Hepatocyte (in vitro differentiated cells): Measurements from ENCODE around the gene LPP. TPM values are rescaled to one million over a fixed set of nuclear protein-coding genes. Genes with fewer than 3 reads are reported as not detected.

ENCODE experiments used
- DNase-seq: peaks from one replicate; pipeline ENCODE4 v3.0.0-alpha.2; 2016; ENCODE audit warnings: low spot score
- H2AFZ ChIP-seq: fragments of 200-600 bp; sonication (generic); 2 replicates; pipeline ENCODE4 v1.6.0; 2016; ENCODE audit warnings: antibody characterized with exemption, mild to moderate bottlenecking
- H3K27ac ChIP-seq: fragments of 200-600 bp; sonication (generic); 2 replicates; pipeline ENCODE4 v1.5.1; 2016; ENCODE audit warnings: mild to moderate bottlenecking
- H3K27me3 ChIP-seq: fragments of 200-600 bp; sonication (generic); 2 replicates; pipeline ENCODE4 v1.6.1; 2016
- H3K36me3 ChIP-seq: fragments of 200-600 bp; sonication (generic); replicated peaks from 2 replicates; pipeline ENCODE4 v1.5.1; 2016; ENCODE audit warnings: low read depth; ENCODE audit not compliant: insufficient read depth
- H3K4me1 ChIP-seq: fragments of 200-600 bp; sonication (generic); 2 replicates; pipeline ENCODE4 v1.5.1; 2016; ENCODE audit warnings: mild to moderate bottlenecking, moderate library complexity; ENCODE audit not compliant: insufficient read depth
- H3K4me2 ChIP-seq: fragments of 200-600 bp; sonication (generic); 2 replicates; pipeline ENCODE4 v1.6.0; 2016
- H3K4me3 ChIP-seq: fragments of 200-600 bp; sonication (generic); 2 replicates; pipeline ENCODE4 v1.5.1; 2016; ENCODE audit warnings: mild to moderate bottlenecking
- H3K79me2 ChIP-seq: fragments of 200-600 bp; sonication (generic); 2 replicates; pipeline ENCODE4 v1.6.0; 2017; ENCODE audit warnings: mild to moderate bottlenecking
- H3K9me2 ChIP-seq: fragments of 200-600 bp; sonication (generic); replicated peaks from 2 replicates; pipeline ENCODE4 v1.6.0; 2017; ENCODE audit warnings: mild to moderate bottlenecking; ENCODE audit not compliant: insufficient read depth
- H3K9me3 ChIP-seq: fragments of 200-600 bp; sonication (generic); 2 replicates; pipeline ENCODE4 v1.5.1; 2016; ENCODE audit warnings: low read depth, mild to moderate bottlenecking
- H4K20me1 ChIP-seq: fragments of 200-600 bp; sonication (generic); 2 replicates; pipeline ENCODE4 v1.6.0; 2016; ENCODE audit warnings: mild to moderate bottlenecking; ENCODE audit not compliant: insufficient read depth, poor library complexity, severe bottlenecking
- CTCF ChIP-seq: fragments of 200-600 bp; sonication (generic); IDR thresholded peaks from 2 replicates; pipeline ENCODE4 v1.5.1; 2016; ENCODE audit warnings: antibody characterized with exemption, mild to moderate bottlenecking; ENCODE audit not compliant: poor library complexity
- EZH2 ChIP-seq: fragments of 200-600 bp; sonication (generic); IDR thresholded peaks from 2 replicates; pipeline ENCODE4 v1.6.1; 2016; ENCODE audit warnings: antibody characterized with exemption, mild to moderate bottlenecking, borderline replicate concordance
- EZH2phosphoT487 ChIP-seq: fragments of 200-600 bp; sonication (generic); IDR thresholded peaks from one replicate; pipeline ENCODE4 v1.6.1; 2018; ENCODE audit warnings: antibody characterized with exemption, mild to moderate bottlenecking, low read depth, moderate library complexity; ENCODE audit not compliant: unreplicated experiment, severe bottlenecking
- WGBS: methylation state at CpG from one replicate; pipeline ENCODE4 v1.1.6; 2016; ENCODE audit warnings: low lambda C conversion rate; ENCODE audit errors: missing lambda C conversion rate; 5-methylcytosine and 5-hydroxymethylcytosine counted together
- polyA plus RNA-seq: library from polyadenylated mRNA; unstranded; fragments of >200 nt; fragmentation: Nextera tagmentation; extraction: Ambion mirVana; gene quantifications from 2 replicates; pipeline ENCODE4 v1.2.1, GENCODE V29; 2016
- total RNA-seq: library from RNA; depleted of rRNA; stranded (reverse); fragments of >200 nt; gene quantifications from 2 replicates; pipeline ENCODE4 v1.2.3, GENCODE V29; 2014

Gene LPP
- total and polyA plus RNA-seq, 2 experiments from 2014 or later: 53.2 to 73.8 TPM

GRCh38 chr3:188315553-188315952 is 161.6 kb downstream of the LPP start:
- Histone ChIP-seq H3K4me3 (no peak overlapping the region), H3K36me3 (no peaks in the 10 kb centered on the region), H3K4me1 (no peaks in the 10 kb centered on the region), H3K27me3 (no peaks in the 10 kb centered on the region), H3K27ac (no peak overlapping the region), H3K9me2 (no peaks in the 10 kb centered on the region), H3K4me2 (no peak overlapping the region), H3K9me3 (no peaks in the 10 kb centered on the region), H3K79me2 (peaks cover 52% of the 10 kb centered on the region), H4K20me1 (no peaks in the 10 kb centered on the region), H2AFZ (no peak overlapping the region)
- 75% methylated on average over 2 of the region's 2 CpGs for WGBS
- no peak for TF ChIP-seq CTCF
- TF ChIP-seq EZH2phosphoT487: no peak
- TF ChIP-seq EZH2: no peak
- no peak for DNase-seq

- Histone ChIP-seq H3K36me3 (no peaks in the 10 kb centered on the region), H3K27ac (no peak overlapping the region), H3K27me3 (no peaks in the 10 kb centered on the region), H3K9me3 (no peaks in the 10 kb centered on the region), H3K4me3 (no peak overlapping the region), H2AFZ (no peak overlapping the region), H3K4me1 (no peaks in the 10 kb centered on the region), H4K20me1 (no peaks in the 10 kb centered on the region), H3K9me2 (no peaks in the 10 kb centered on the region), H3K79me2 (peaks cover 54% of the 10 kb centered on the region), H3K4me2 (no peak overlapping the region)
- WGBS: 88% methylated on average over 6 of the region's 6 CpGs
- no peak for DNase-seq
- no peak for TF ChIP-seq EZH2phosphoT487
- no peak for TF ChIP-seq EZH2
- TF ChIP-seq CTCF: no peak
These were observed 162.2 kb downstream of the LPP start for GRCh38 chr3:188316021-188316722.

- no peak overlapping the region for H3K27ac ChIP-seq
- no peaks in the 10 kb centered on the region for H3K4me1 ChIP-seq
- TF ChIP-seq EZH2: no peak
- no peaks in the 10 kb centered on the region for H3K36me3 ChIP-seq
- H3K4me3 ChIP-seq: no peak overlapping the region
- no peak overlapping the region for H2AFZ ChIP-seq
- H3K9me2 ChIP-seq: no peaks in the 10 kb centered on the region
- H3K4me2 ChIP-seq: no peak overlapping the region
- no peaks in the 10 kb centered on the region for H4K20me1 ChIP-seq
- no peaks in the 10 kb centered on the region for H3K9me3 ChIP-seq
- no peaks in the 10 kb centered on the region for H3K27me3 ChIP-seq
- peaks cover 57% of the 10 kb centered on the region for H3K79me2 ChIP-seq
- no peak for DNase-seq
- WGBS: 95% methylated on average over 3 of the region's 3 CpGs
These were observed 162.7 kb downstream of the LPP start for GRCh38 chr3:188316723-188317070.

- Histone ChIP-seq H2AFZ (no peak overlapping the region), H3K9me3 (no peaks in the 10 kb centered on the region), H3K27ac (no peak overlapping the region), H3K4me1 (no peaks in the 10 kb centered on the region), H3K4me2 (no peak overlapping the region), H3K27me3 (no peaks in the 10 kb centered on the region), H3K36me3 (no peaks in the 10 kb centered on the region), H3K9me2 (no peaks in the 10 kb centered on the region), H3K4me3 (no peak overlapping the region), H4K20me1 (no peaks in the 10 kb centered on the region), H3K79me2 (peaks cover 72% of the 10 kb centered on the region)
- no peak for TF ChIP-seq CTCF
- TF ChIP-seq EZH2: no peak
- no peak for TF ChIP-seq EZH2phosphoT487
- 61% methylated on average over 1 of the region's 1 CpG for WGBS
- DNase-seq: no peak
These were observed 165.6 kb downstream of the LPP start for GRCh38 chr3:188319569-188319968.
